HEK293 (cell line): Measurements from ENCODE around the gene SNX13.

ENCODE experiments used
- CTCF ChIA-PET: fragments of 350-600 bp; formaldehyde crosslinking; extraction: SDS; loops from one replicate; lab custom pipeline; 2021; ENCODE audit warnings: antibody characterized with exemption; lab: Yijun Ruan, JAX
- POLR2A ChIA-PET: fragments of 300-600 bp; formaldehyde crosslinking; extraction: SDS; loops from one replicate; lab custom pipeline; 2020; ENCODE audit warnings: antibody characterized with exemption, inconsistent platforms; lab: Yijun Ruan, JAX
- H3K27ac ChIP-seq: fragments of 200-500 bp; sonication (Bioruptor generic); 2 replicates; pipeline ENCODE4 v1.5.1; 2014; ENCODE audit warnings: low read depth, low read length, control low read depth, inconsistent platforms; ENCODE audit errors: extremely low read depth
- H3K36me3 ChIP-seq, 2 experiments: fragments of 200-500 bp in 1 of 2; sonication (Bioruptor generic) in 1 of 2; 1 replicate in 1 of 2; 2 replicates in 1 of 2; pipeline ENCODE4 v1.5.1; 2014 to 2017; ENCODE audit warnings: inconsistent platforms in 2 of 2, low read length in 2 of 2; ENCODE audit not compliant: control insufficient read depth in 2 of 2, insufficient read depth in 1 of 2
- H3K4me1 ChIP-seq: fragments of 200-500 bp; sonication (Bioruptor generic); 2 replicates; pipeline ENCODE4 v1.5.1; 2014; ENCODE audit warnings: mild to moderate bottlenecking, low read length, inconsistent platforms; ENCODE audit not compliant: control insufficient read depth, insufficient read depth
- H3K4me3 ChIP-seq: 2 replicates; pipeline ENCODE4 v1.5.1; 2011; ENCODE audit warnings: low read depth, mild to moderate bottlenecking, control low read depth, low read length, moderate library complexity
- H3K9me3 ChIP-seq: fragments of 200-500 bp; sonication (Bioruptor generic); 2 replicates; pipeline ENCODE4 v1.5.1; 2014; ENCODE audit warnings: low read depth, low read length, inconsistent platforms; ENCODE audit not compliant: control insufficient read depth, insufficient read depth
- GFI1B ChIP-seq: fragments of 450-650 bp; formaldehyde crosslinking; IDR thresholded peaks from 2 replicates; pipeline ENCODE4 v1.5.1; 2016; ENCODE audit warnings: missing biosample characterization, missing genetic modification characterization
- ZEB2 ChIP-seq: fragments of 450-650 bp; formaldehyde crosslinking; IDR thresholded peaks from 2 replicates; pipeline ENCODE4 v1.5.1; 2016; ENCODE audit warnings: missing biosample characterization, missing genetic modification characterization
- ZFP3 ChIP-seq: fragments of 450-650 bp; formaldehyde crosslinking; IDR thresholded peaks from 2 replicates; pipeline ENCODE4 v1.5.1; 2016; ENCODE audit warnings: low read depth, missing biosample characterization, missing genetic modification characterization
- ZFP37 ChIP-seq: fragments of 450-650 bp; formaldehyde crosslinking; IDR thresholded peaks from 2 replicates; pipeline ENCODE4 v1.5.1; 2016; ENCODE audit warnings: missing biosample characterization, missing genetic modification characterization
- ZNF112 ChIP-seq: fragments of 450-650 bp; formaldehyde crosslinking; IDR thresholded peaks from 2 replicates; pipeline ENCODE4 v1.5.0; 2017; ENCODE audit warnings: missing biosample characterization, missing genetic modification characterization
- ZNF202 ChIP-seq: fragments of 450-650 bp; formaldehyde crosslinking; IDR thresholded peaks from 2 replicates; pipeline ENCODE4 v1.5.1; 2016; ENCODE audit warnings: missing biosample characterization, missing genetic modification characterization, borderline replicate concordance
- ZNF214 ChIP-seq: fragments of 450-650 bp; formaldehyde crosslinking; IDR thresholded peaks from 2 replicates; pipeline ENCODE4 v1.5.1; 2017; ENCODE audit warnings: missing biosample characterization, mild to moderate bottlenecking, missing genetic modification characterization, borderline replicate concordance
- ZNF23 ChIP-seq: fragments of 450-650 bp; formaldehyde crosslinking; IDR thresholded peaks from 2 replicates; pipeline ENCODE4 v1.5.1; 2016; ENCODE audit warnings: missing biosample characterization, missing genetic modification characterization, borderline replicate concordance
- ZNF529 ChIP-seq: fragments of 450-650 bp; formaldehyde crosslinking; IDR thresholded peaks from 2 replicates; pipeline ENCODE4 v1.5.1; 2017; ENCODE audit warnings: missing genetic modification characterization, missing biosample characterization; ENCODE audit not compliant: insufficient replicate concordance
- ZSCAN23 ChIP-seq: fragments of 450-650 bp; formaldehyde crosslinking; IDR thresholded peaks from 2 replicates; pipeline ENCODE4 v1.5.1; 2016; ENCODE audit warnings: missing biosample characterization, missing genetic modification characterization
- TF ChIP-seq, protein P1 (sequence below): fragments of 450-650 bp; formaldehyde crosslinking; IDR thresholded peaks from 2 replicates; pipeline ENCODE4 v1.5.1; 2016; ENCODE audit warnings: missing biosample characterization, missing genetic modification characterization
- TF ChIP-seq, protein P2 (sequence below): fragments of 450-650 bp; formaldehyde crosslinking; IDR thresholded peaks from 2 replicates; pipeline ENCODE4 v1.5.1; 2016; ENCODE audit warnings: missing biosample characterization, missing genetic modification characterization, borderline replicate concordance
- TF ChIP-seq, protein P3 (sequence below): fragments of 450-650 bp; formaldehyde crosslinking; IDR thresholded peaks from 2 replicates; pipeline ENCODE4 v1.5.1; 2016; ENCODE audit warnings: missing biosample characterization, missing genetic modification characterization
- TF ChIP-seq, protein P4 (sequence below): fragments of 450-650 bp; formaldehyde crosslinking; IDR thresholded peaks from 2 replicates; pipeline ENCODE4 v1.5.1; 2017; ENCODE audit warnings: missing biosample characterization, missing genetic modification characterization
- TF ChIP-seq, protein P5 (sequence below): fragments of 450-650 bp; formaldehyde crosslinking; IDR thresholded peaks from 2 replicates; pipeline ENCODE4 v1.5.1; 2016; ENCODE audit warnings: missing biosample characterization, missing genetic modification characterization
- TF ChIP-seq, protein P6 (sequence below): fragments of 450-650 bp; formaldehyde crosslinking; IDR thresholded peaks from 2 replicates; pipeline ENCODE4; 2016; ENCODE audit warnings: missing biosample characterization, missing genetic modification characterization

Gene SNX13

DNA sequence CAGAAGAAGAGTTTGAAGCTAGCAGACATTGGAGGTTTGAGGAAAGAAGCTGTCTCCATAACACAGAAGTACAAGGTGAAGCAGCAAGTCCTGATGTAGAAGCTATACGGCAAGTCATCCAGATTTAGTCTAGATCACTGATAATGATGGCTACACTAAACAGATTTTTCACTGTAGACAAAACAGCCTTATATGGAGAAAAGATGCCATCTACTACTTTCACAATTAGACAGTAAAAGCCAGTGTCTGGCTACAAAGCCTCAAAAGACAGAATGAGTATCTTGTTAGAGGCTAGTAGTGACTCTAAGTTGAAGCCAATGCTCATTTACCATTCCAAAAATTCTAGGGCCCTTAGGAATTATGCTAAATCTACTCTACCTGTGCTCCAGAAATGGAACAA, 85.1 kb downstream of the SNX13 start:
- no peak overlapping the region for H3K4me3 ChIP-seq
- no peaks in the 10 kb centered on the region for H3K9me3 ChIP-seq
- H3K4me1 ChIP-seq = no peaks in the 10 kb centered on the region
- H3K27ac ChIP-seq = no peak overlapping the region
- peaks cover 0 to 7% of the 10 kb centered on the region in 2 experiments; a peak in 2 of 3 replicates for H3K36me3 ChIP-seq
- CTCF ChIA-PET = interaction anchor here (0.6 kb wide), 1 partner anchor 325 kb away, joined by 4 read pairs; no protein-coding TSS in a partner anchor
- TF ChIP-seq, protein P1, sequence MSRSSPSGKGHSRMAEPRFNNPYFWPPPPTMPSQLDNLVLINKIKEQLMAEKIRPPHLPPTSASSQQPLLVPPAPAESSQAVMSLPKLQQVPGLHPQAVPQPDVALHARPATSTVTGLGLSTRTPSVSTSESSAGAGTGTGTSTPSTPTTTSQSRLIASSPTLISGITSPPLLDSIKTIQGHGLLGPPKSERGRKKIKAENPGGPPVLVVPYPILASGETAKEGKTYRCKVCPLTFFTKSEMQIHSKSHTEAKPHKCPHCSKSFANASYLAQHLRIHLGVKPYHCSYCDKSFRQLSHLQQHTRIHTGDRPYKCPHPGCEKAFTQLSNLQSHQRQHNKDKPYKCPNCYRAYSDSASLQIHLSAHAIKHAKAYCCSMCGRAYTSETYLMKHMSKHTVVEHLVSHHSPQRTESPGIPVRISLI = no peak
- TF ChIP-seq, protein P2, sequence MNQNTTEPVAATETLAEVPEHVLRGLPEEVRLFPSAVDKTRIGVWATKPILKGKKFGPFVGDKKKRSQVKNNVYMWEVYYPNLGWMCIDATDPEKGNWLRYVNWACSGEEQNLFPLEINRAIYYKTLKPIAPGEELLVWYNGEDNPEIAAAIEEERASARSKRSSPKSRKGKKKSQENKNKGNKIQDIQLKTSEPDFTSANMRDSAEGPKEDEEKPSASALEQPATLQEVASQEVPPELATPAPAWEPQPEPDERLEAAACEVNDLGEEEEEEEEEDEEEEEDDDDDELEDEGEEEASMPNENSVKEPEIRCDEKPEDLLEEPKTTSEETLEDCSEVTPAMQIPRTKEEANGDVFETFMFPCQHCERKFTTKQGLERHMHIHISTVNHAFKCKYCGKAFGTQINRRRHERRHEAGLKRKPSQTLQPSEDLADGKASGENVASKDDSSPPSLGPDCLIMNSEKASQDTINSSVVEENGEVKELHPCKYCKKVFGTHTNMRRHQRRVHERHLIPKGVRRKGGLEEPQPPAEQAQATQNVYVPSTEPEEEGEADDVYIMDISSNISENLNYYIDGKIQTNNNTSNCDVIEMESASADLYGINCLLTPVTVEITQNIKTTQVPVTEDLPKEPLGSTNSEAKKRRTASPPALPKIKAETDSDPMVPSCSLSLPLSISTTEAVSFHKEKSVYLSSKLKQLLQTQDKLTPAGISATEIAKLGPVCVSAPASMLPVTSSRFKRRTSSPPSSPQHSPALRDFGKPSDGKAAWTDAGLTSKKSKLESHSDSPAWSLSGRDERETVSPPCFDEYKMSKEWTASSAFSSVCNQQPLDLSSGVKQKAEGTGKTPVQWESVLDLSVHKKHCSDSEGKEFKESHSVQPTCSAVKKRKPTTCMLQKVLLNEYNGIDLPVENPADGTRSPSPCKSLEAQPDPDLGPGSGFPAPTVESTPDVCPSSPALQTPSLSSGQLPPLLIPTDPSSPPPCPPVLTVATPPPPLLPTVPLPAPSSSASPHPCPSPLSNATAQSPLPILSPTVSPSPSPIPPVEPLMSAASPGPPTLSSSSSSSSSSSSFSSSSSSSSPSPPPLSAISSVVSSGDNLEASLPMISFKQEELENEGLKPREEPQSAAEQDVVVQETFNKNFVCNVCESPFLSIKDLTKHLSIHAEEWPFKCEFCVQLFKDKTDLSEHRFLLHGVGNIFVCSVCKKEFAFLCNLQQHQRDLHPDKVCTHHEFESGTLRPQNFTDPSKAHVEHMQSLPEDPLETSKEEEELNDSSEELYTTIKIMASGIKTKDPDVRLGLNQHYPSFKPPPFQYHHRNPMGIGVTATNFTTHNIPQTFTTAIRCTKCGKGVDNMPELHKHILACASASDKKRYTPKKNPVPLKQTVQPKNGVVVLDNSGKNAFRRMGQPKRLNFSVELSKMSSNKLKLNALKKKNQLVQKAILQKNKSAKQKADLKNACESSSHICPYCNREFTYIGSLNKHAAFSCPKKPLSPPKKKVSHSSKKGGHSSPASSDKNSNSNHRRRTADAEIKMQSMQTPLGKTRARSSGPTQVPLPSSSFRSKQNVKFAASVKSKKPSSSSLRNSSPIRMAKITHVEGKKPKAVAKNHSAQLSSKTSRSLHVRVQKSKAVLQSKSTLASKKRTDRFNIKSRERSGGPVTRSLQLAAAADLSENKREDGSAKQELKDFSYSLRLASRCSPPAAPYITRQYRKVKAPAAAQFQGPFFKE = no peak
- TF ChIP-seq ZNF214 (tag by site-specific recombination) (no peak), ZNF529 (tag by site-specific recombination) (no peak), ZNF202 (tag by site-specific recombination) (no peak), ZSCAN23 (tag by site-specific recombination) (no peak), ZNF23 (tag by site-specific recombination) (no peak), ZEB2 (no peak), ZNF112 (no peak), ZFP37 (no peak), GFI1B (tag by site-specific recombination) (no peak), ZFP3 (tag by site-specific recombination) (no peak)
- TF ChIP-seq, protein P3, sequence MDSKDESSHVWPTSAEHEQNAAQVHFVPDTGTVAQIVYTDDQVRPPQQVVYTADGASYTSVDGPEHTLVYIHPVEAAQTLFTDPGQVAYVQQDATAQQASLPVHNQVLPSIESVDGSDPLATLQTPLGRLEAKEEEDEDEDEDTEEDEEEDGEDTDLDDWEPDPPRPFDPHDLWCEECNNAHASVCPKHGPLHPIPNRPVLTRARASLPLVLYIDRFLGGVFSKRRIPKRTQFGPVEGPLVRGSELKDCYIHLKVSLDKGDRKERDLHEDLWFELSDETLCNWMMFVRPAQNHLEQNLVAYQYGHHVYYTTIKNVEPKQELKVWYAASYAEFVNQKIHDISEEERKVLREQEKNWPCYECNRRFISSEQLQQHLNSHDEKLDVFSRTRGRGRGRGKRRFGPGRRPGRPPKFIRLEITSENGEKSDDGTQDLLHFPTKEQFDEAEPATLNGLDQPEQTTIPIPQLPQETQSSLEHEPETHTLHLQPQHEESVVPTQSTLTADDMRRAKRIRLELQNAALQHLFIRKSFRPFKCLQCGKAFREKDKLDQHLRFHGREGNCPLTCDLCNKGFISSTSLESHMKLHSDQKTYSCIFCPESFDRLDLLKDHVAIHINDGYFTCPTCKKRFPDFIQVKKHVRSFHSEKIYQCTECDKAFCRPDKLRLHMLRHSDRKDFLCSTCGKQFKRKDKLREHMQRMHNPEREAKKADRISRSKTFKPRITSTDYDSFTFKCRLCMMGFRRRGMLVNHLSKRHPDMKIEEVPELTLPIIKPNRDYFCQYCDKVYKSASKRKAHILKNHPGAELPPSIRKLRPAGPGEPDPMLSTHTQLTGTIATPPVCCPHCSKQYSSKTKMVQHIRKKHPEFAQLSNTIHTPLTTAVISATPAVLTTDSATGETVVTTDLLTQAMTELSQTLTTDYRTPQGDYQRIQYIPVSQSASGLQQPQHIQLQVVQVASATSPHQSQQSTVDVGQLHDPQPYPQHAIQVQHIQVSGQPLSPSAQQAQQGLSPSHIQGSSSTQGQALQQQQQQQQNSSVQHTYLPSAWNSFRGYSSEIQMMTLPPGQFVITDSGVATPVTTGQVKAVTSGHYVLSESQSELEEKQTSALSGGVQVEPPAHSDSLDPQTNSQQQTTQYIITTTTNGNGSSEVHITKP (tag by site-specific recombination) = no peak
- TF ChIP-seq, protein P4, sequence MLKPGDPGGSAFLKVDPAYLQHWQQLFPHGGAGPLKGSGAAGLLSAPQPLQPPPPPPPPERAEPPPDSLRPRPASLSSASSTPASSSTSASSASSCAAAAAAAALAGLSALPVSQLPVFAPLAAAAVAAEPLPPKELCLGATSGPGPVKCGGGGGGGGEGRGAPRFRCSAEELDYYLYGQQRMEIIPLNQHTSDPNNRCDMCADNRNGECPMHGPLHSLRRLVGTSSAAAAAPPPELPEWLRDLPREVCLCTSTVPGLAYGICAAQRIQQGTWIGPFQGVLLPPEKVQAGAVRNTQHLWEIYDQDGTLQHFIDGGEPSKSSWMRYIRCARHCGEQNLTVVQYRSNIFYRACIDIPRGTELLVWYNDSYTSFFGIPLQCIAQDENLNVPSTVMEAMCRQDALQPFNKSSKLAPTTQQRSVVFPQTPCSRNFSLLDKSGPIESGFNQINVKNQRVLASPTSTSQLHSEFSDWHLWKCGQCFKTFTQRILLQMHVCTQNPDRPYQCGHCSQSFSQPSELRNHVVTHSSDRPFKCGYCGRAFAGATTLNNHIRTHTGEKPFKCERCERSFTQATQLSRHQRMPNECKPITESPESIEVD = no peak
- TF ChIP-seq, protein P5, sequence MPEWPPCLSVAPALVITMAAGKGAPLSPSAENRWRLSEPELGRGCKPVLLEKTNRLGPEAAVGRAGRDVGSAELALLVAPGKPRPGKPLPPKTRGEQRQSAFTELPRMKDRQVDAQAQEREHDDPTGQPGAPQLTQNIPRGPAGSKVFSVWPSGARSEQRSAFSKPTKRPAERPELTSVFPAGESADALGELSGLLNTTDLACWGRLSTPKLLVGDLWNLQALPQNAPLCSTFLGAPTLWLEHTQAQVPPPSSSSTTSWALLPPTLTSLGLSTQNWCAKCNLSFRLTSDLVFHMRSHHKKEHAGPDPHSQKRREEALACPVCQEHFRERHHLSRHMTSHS (tag by site-specific recombination) = no peak
- TF ChIP-seq, protein P6, sequence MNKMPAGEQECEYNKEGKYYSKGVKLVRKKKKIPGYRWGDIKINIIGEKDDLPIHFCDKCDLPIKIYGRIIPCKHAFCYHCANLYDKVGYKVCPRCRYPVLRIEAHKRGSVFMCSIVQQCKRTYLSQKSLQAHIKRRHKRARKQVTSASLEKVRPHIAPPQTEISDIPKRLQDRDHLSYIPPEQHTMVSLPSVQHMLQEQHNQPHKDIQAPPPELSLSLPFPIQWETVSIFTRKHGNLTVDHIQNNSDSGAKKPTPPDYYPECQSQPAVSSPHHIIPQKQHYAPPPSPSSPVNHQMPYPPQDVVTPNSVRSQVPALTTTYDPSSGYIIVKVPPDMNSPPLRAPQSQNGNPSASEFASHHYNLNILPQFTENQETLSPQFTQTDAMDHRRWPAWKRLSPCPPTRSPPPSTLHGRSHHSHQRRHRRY = no peak
- POLR2A ChIA-PET = no interaction called here
